Cardiac fibroblast (primary cell): ENCODE results near the gene PTPRN2.

ENCODE experiments used
- DNase-seq, 2 donors: peaks; one replicate each; pipeline versions ENCODE4 v3.0.0 to v3.0.0-alpha.2; 2010; ENCODE audit warnings: low read depth in 2 of 2
- H3K4me3 ChIP-seq, 2 donors: replicated peaks in 1 of 2; 1 replicate in 1 of 2; 2 replicates in 1 of 2; pipeline ENCODE4 v1.5.1; 2011; ENCODE audit warnings: low read depth in 2 of 2, low read length in 2 of 2, mild to moderate bottlenecking in 2 of 2, moderate library complexity in 1 of 2
- CTCF ChIP-seq: IDR thresholded peaks from one replicate; pipeline ENCODE4 v1.5.1; 2011; ENCODE audit warnings: low read depth, mild to moderate bottlenecking, low read length, inconsistent platforms

PTPRN2 gene

DNA sequence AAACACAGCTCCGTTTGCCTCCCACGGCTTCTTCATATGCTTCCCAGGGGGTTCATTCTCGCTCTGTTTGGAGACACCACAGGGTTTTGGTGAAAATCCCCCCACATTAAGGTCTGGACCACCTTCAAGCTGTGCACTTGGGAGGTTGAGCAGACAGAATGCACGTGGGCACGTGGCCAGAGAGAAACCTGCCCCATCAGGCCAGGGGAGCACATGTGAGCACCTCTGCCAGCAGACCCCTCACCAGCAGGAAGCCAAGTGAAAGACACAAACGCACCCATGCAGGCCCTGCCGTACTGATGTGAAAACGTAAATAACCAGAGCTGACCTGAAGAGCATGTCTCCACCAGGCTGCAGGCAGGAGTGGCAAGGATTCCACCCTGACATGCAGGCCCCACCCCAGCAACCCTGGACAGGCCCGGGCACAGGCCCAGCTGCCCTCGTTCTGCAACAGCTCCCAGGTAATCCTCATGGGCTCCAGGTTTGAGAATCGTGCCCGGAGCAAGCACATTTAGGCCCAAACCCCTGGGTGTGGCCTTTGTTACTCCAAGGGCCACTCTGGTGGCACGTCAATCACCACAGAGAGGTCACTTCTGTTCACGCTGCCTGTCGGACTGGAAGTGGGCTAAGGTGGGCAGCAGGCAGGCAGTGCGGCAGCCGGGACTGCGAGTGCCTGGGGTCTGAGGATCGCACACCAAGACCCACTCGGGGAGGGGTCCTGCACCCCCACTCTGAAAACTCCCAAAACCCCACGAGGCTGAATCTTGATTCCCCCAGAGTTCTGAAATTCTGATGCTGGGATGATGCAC is 184.4 kb downstream of the PTPRN2 start:
- DNase-seq: no peak
- no peak for TF ChIP-seq CTCF
- H3K4me3 ChIP-seq: no peak overlapping the region

GRCh38 chr7:158402471-158402870 is 185.2 kb downstream of the PTPRN2 start:
- no peak for TF ChIP-seq CTCF
- no peak for DNase-seq
- no peak overlapping the region for H3K4me3 ChIP-seq

DNA sequence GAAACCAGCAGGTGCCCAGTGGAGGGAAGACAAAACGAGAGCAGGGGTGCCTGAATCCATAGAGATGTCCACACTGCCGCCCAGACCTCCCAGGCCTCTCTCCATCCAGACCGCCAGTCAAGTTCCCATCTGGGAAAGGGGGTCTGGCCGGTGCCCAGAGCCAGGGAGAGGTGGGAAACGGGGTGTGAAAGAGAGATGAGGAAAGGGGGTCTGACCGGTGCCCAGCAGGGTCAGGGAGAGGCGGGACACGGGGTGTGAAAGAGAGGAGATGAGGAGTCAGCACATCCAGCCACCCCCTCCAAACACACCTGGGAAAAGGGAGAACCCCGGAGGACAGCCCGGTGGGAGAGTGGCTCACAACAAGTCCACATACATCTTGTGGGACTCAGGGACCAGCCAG is 185.8 kb downstream of the PTPRN2 start:
- TF ChIP-seq CTCF: no peak
- DNase-seq: no peak
- no peak overlapping the region for H3K4me3 ChIP-seq

DNA sequence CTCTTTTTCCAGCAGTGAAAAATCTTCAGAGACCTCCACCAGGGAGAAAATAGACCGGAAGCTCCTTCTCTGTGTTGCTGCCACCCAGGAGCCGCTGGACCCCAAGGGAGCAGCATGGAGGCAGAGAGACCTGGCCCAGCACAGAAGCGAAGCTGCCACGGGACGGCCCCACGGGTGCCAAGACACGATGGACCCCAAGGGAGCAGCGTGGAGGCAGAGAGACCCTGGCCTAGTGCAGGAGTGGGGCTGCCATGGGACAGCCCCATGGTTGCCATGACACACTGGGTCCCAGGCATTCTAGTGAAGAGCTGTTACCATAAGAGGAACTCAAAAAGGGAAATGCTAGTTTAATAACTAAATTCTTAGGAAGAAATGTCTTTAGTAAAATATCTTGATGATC is 186.3 kb downstream of the PTPRN2 start:
- DNase-seq: no peak
- no peak overlapping the region for H3K4me3 ChIP-seq
- no peak for TF ChIP-seq CTCF

DNA sequence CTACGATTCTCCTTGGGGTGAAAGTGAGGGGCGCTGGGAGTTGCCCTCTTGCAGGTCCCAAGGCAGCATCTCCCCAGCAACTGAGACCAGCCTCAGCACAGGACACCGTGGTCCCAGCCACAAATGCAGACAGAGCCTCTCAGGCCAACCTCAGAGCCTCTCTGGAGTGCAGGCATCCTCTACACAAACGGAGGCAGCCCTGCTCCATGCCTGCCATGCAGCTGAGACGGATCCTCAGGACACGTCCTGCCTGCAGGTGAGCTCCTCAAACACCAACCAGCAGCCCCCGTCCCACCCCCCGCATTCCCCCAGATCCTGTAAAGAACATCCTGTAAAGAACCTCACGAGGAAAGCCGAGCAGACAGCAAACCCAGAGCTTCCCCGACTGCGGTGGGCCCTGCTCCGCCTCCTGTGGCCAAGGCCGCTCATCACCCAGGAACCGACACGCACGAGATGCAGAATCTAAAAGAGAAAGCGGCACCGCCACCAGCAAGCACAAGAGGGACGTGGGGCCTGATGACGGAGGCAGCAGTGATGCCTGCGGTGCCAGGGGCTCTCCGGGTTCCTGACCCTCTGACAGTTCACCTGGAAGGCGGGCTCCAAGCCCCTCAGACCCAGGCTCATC is 186.9 kb downstream of the PTPRN2 start:
- no peak overlapping the region for H3K4me3 ChIP-seq
- DNase-seq: no peak
- no peak for TF ChIP-seq CTCF

GRCh38 chr7:158399762-158400161 is 187.9 kb downstream of the PTPRN2 start:
- no peak for TF ChIP-seq CTCF
- no peak overlapping the region for H3K4me3 ChIP-seq
- DNase-seq: no peak
